CD4-positive, CD25-positive, alpha-beta regulatory T cell (primary cell): Measurements from ENCODE around the gene SMURF1. TPM values are rescaled to one million over a fixed set of nuclear protein-coding genes. Genes with fewer than 3 reads are reported as not detected.

Experiments used
- ATAC-seq, 2 donors: fragments of 150-1000 bp; cut with Tn5 transposase; one replicate each; pipeline ENCODE4 v1.10.0; 2021; ENCODE audit warnings: low read depth in 2 of 2, moderate number of reproducible peaks in 2 of 2, moderate library complexity in 1 of 2
- DNase-seq, 3 donors: peaks; one replicate each; pipeline versions ENCODE4 v3.0.0 to v3.0.0-alpha.2; 2012 to 2022; ENCODE audit warnings: mixed read lengths in 1 of 3
- H3K27ac ChIP-seq: one replicate; pipeline ENCODE4 v1.7.0; 2013; ENCODE audit warnings: mild to moderate bottlenecking, low read length; ENCODE audit not compliant: insufficient read depth, poor library complexity, severe bottlenecking
- H3K27me3 ChIP-seq: one replicate; pipeline ENCODE4 v1.7.0; 2013; ENCODE audit warnings: low read length; ENCODE audit not compliant: control insufficient read depth, insufficient read depth
- H3K36me3 ChIP-seq: one replicate; pipeline ENCODE4 v1.7.0; 2013; ENCODE audit warnings: mild to moderate bottlenecking, low read length, moderate library complexity; ENCODE audit not compliant: control insufficient read depth, insufficient read depth
- H3K4me1 ChIP-seq: 2 replicates; pipeline ENCODE4 v1.7.0; 2013; ENCODE audit warnings: mild to moderate bottlenecking, low read length; ENCODE audit not compliant: insufficient read depth, control insufficient read depth, poor library complexity, severe bottlenecking
- H3K4me3 ChIP-seq: one replicate; pipeline ENCODE4 v1.7.0; 2013; ENCODE audit warnings: low read depth, mild to moderate bottlenecking, low read length, moderate library complexity
- H3K9me3 ChIP-seq, 2 experiments: 1 replicate in 1 of 2; 2 replicates in 1 of 2; pipeline ENCODE4 v1.7.0; 2013; ENCODE audit warnings: low read length in 2 of 2, mild to moderate bottlenecking in 1 of 2, moderate library complexity in 1 of 2; ENCODE audit not compliant: control insufficient read depth in 2 of 2
- H3K27ac Mint-ChIP-seq, 3 donors: one replicate each; pipeline ENCODE4 v1.8.0; 2020 to 2022; ENCODE audit warnings: mild to moderate bottlenecking in 3 of 3, mixed read lengths in 3 of 3, moderate library complexity in 2 of 3
- H3K27me3 Mint-ChIP-seq: one replicate; pipeline ENCODE4 v1.8.0; 2022; ENCODE audit warnings: mild to moderate bottlenecking, mixed read lengths
- H3K36me3 Mint-ChIP-seq: one replicate; pipeline ENCODE4 v1.8.0; 2020; ENCODE audit warnings: mixed read lengths
- H3K4me1 Mint-ChIP-seq, 4 donors: one replicate each; pipeline ENCODE4 v1.8.0; 2020 to 2022; ENCODE audit warnings: mixed read lengths in 4 of 4, mild to moderate bottlenecking in 1 of 4
- H3K4me3 Mint-ChIP-seq, 4 donors: one replicate each; pipeline ENCODE4 v1.8.0; 2020 to 2022; ENCODE audit warnings: mild to moderate bottlenecking in 4 of 4, mixed read lengths in 4 of 4, moderate library complexity in 3 of 4
- H3K9me3 Mint-ChIP-seq, 7 donors: one replicate each; pipeline ENCODE4 v1.8.0; 2020 to 2022; ENCODE audit warnings: mixed read lengths in 7 of 7, mild to moderate bottlenecking in 3 of 7, moderate library complexity in 2 of 7
- polyA plus RNA-seq, 4 donors: library from polyadenylated mRNA; unstranded; fragments of 300-500 nt; fragmentation: Illumina TruSeq; gene quantifications; one replicate each; pipeline ENCODE4 v1.2.3, GENCODE V29; 2021
- total RNA-seq: library from RNA; stranded (reverse); gene quantifications from one replicate; pipeline ENCODE4 v1.2.3, GENCODE V29; 2022

SMURF1 gene
- total and polyA plus RNA-seq, 5 donors from 2014 or later, result 1.3 to 35.3 (median 1.7) TPM

- H3K4me1 Mint-ChIP-seq, result peaks cover 0 to 3% (median 0%) of the 10 kb centered on the region in 4 donors
- H3K4me3 Mint-ChIP-seq, result no peak overlapping the region
- DNase-seq (no peak), ATAC-seq (no peak)
- H3K36me3 Mint-ChIP-seq, result peaks cover 50% of the 10 kb centered on the region
- Histone ChIP-seq H3K4me3 (no peak overlapping the region), H3K36me3 (peaks cover 94% of the 10 kb centered on the region), H3K27ac (no peak overlapping the region), H3K27me3 (no peaks in the 10 kb centered on the region), H3K9me3 (no peaks in the 10 kb centered on the region), H3K4me1 (no peaks in the 10 kb centered on the region)
- no peak overlapping the region for H3K27ac Mint-ChIP-seq
- no peaks in the 10 kb centered on the region for H3K27me3 Mint-ChIP-seq
- no peaks in the 10 kb centered on the region for H3K9me3 Mint-ChIP-seq
Observed at GRCh38 chr7:98993024-98993897, 150.6 kb downstream of the SMURF1 start.

- Mint-ChIP-seq H3K4me1 (peaks cover 0 to 3% (median 2%) of the 10 kb centered on the region in 4 donors), H3K9me3 (no peaks in the 10 kb centered on the region), H3K4me3 (no peak overlapping the region), H3K36me3 (peaks cover 61% of the 10 kb centered on the region), H3K27me3 (no peaks in the 10 kb centered on the region), H3K27ac (peak overlapping the region in 1 of 3 donors; percentile 8)
- H3K4me1 ChIP-seq, result no peaks in the 10 kb centered on the region
- no peaks in the 10 kb centered on the region for H3K9me3 ChIP-seq
- ATAC-seq, result no peak
- H3K27me3 ChIP-seq, result no peaks in the 10 kb centered on the region
- no peak for DNase-seq
- no peak overlapping the region for H3K4me3 ChIP-seq
- peaks cover 87% of the 10 kb centered on the region for H3K36me3 ChIP-seq
- H3K27ac ChIP-seq, result no peak overlapping the region
Observed at GRCh38 chr7:98992076-98992475, 151.8 kb downstream of the SMURF1 start.

- Histone ChIP-seq H3K36me3 (peaks cover 86% of the 10 kb centered on the region), H3K9me3 (no peaks in the 10 kb centered on the region), H3K27ac (no peak overlapping the region), H3K4me1 (no peaks in the 10 kb centered on the region), H3K4me3 (no peak overlapping the region), H3K27me3 (no peaks in the 10 kb centered on the region)
- no peak overlapping the region for H3K4me3 Mint-ChIP-seq
- peaks cover 0 to 5% (median 4%) of the 10 kb centered on the region in 4 donors for H3K4me1 Mint-ChIP-seq
- peaks cover 69% of the 10 kb centered on the region for H3K36me3 Mint-ChIP-seq
- H3K9me3 Mint-ChIP-seq, result peaks cover 0 to 5% (median 0%) of the 10 kb centered on the region in 7 donors
- H3K27me3 Mint-ChIP-seq, result no peaks in the 10 kb centered on the region
- ATAC-seq, result no peak
- DNase-seq, result no peak
- H3K27ac Mint-ChIP-seq, result no peak overlapping the region
Observed at GRCh38 chr7:98991141-98991540, 152.8 kb downstream of the SMURF1 start.

- peaks cover 87% of the 10 kb centered on the region for H3K36me3 ChIP-seq
- DNase-seq (no peak), ATAC-seq (no peak)
- no peak overlapping the region for H3K27ac ChIP-seq
- H3K4me1 Mint-ChIP-seq, result peaks cover 0 to 4% (median 3%) of the 10 kb centered on the region in 4 donors
- no peak overlapping the region for H3K4me3 Mint-ChIP-seq
- no peak overlapping the region for H3K27ac Mint-ChIP-seq
- peaks cover 70% of the 10 kb centered on the region for H3K36me3 Mint-ChIP-seq
- H3K27me3 ChIP-seq, result no peaks in the 10 kb centered on the region
- no peaks in the 10 kb centered on the region for H3K27me3 Mint-ChIP-seq
- no peak overlapping the region for H3K4me3 ChIP-seq
- H3K9me3 Mint-ChIP-seq, result peaks cover 0 to 9% (median 0%) of the 10 kb centered on the region in 7 donors
- no peaks in the 10 kb centered on the region for H3K4me1 ChIP-seq
- peaks cover 0 to 5% of the 10 kb centered on the region in 2 experiments for H3K9me3 ChIP-seq
Observed at GRCh38 chr7:98990356-98990755, 153.6 kb downstream of the SMURF1 start.

GRCh38 chr7:98988641-98989040 is 155.3 kb downstream of the SMURF1 start:
- H3K4me3 ChIP-seq, result no peak overlapping the region
- H3K36me3 ChIP-seq, result peaks cover 86% of the 10 kb centered on the region
- no peak overlapping the region for H3K4me3 Mint-ChIP-seq
- H3K27ac Mint-ChIP-seq, result no peak overlapping the region
- no peak for ATAC-seq
- peaks cover 0 to 5% of the 10 kb centered on the region in 2 experiments for H3K9me3 ChIP-seq
- peaks cover 0 to 9% (median 0%) of the 10 kb centered on the region in 7 donors for H3K9me3 Mint-ChIP-seq
- H3K27me3 Mint-ChIP-seq, result no peaks in the 10 kb centered on the region
- H3K4me1 Mint-ChIP-seq, result peaks cover 0 to 4% (median 3%) of the 10 kb centered on the region in 4 donors
- no peak for DNase-seq
- H3K27me3 ChIP-seq, result no peaks in the 10 kb centered on the region
- H3K36me3 Mint-ChIP-seq, result peaks cover 79% of the 10 kb centered on the region
- H3K27ac ChIP-seq, result no peak overlapping the region
- no peaks in the 10 kb centered on the region for H3K4me1 ChIP-seq

- Mint-ChIP-seq H3K36me3 (peaks cover 78% of the 10 kb centered on the region), H3K9me3 (peaks cover 0 to 9% (median 2%) of the 10 kb centered on the region in 7 donors), H3K4me3 (no peak overlapping the region), H3K4me1 (peaks cover 0 to 4% (median 3%) of the 10 kb centered on the region in 4 donors), H3K27ac (no peak overlapping the region), H3K27me3 (no peaks in the 10 kb centered on the region)
- no peak for DNase-seq
- no peak for ATAC-seq
- H3K4me1 ChIP-seq, result no peaks in the 10 kb centered on the region
- peaks cover 85% of the 10 kb centered on the region for H3K36me3 ChIP-seq
- no peak overlapping the region for H3K27ac ChIP-seq
- no peak overlapping the region for H3K4me3 ChIP-seq
- peaks cover 0 to 5% of the 10 kb centered on the region in 2 experiments for H3K9me3 ChIP-seq
- no peaks in the 10 kb centered on the region for H3K27me3 ChIP-seq
Observed at GRCh38 chr7:98985945-98986344, 158.0 kb downstream of the SMURF1 start.

- H3K27me3 ChIP-seq, result no peaks in the 10 kb centered on the region
- H3K9me3 ChIP-seq, result peaks cover 0 to 5% of the 10 kb centered on the region in 2 experiments
- ATAC-seq, result no peak
- Mint-ChIP-seq H3K27ac (no peak overlapping the region), H3K36me3 (peaks cover 80% of the 10 kb centered on the region), H3K4me1 (peaks cover 0 to 4% (median 3%) of the 10 kb centered on the region in 4 donors), H3K4me3 (no peak overlapping the region), H3K27me3 (no peaks in the 10 kb centered on the region), H3K9me3 (peaks cover 0 to 9% (median 2%) of the 10 kb centered on the region in 7 donors)
- no peaks in the 10 kb centered on the region for H3K4me1 ChIP-seq
- H3K36me3 ChIP-seq, result peaks cover 85% of the 10 kb centered on the region
- no peak for DNase-seq
- no peak overlapping the region for H3K27ac ChIP-seq
- H3K4me3 ChIP-seq, result no peak overlapping the region
Observed at GRCh38 chr7:98985406-98985805, 158.5 kb downstream of the SMURF1 start.
